Fibroblast of the aortic adventitia (primary cell): ENCODE results near the gene DPF3. TPM values are rescaled to one million over a fixed set of nuclear protein-coding genes. Genes with fewer than 3 reads are reported as not detected.

Experiments used
- DNase-seq: peaks from one replicate; pipeline ENCODE4 v3.0.0-alpha.2; 2010; ENCODE audit warnings: low read depth
- H3K4me3 ChIP-seq: 2 replicates; pipeline ENCODE4 v1.5.1; 2011; ENCODE audit warnings: low read depth, mild to moderate bottlenecking, control low read depth, low read length, moderate library complexity
- CTCF ChIP-seq: IDR thresholded peaks from 2 replicates; pipeline ENCODE4 v1.5.1; 2011; ENCODE audit warnings: mild to moderate bottlenecking, low read length, control low read depth, inconsistent platforms; ENCODE audit not compliant: insufficient read depth
- total RNA-seq: library from RNA; depleted of rRNA; stranded (reverse); fragments of >200 nt; gene quantifications from 2 replicates; pipeline ENCODE4 v1.2.3, GENCODE V29; 2012; ENCODE audit warnings: low replicate concordance

Gene DPF3
- total RNA-seq, 1 donor = 16.3 TPM

GRCh38 chr14:72779679-72780078 lies 114.2 kb downstream of the DPF3 start:
- DNase-seq = no peak
- TF ChIP-seq CTCF = no peak
- H3K4me3 ChIP-seq = no peak overlapping the region

- no peak overlapping the region for H3K4me3 ChIP-seq
- no peak for DNase-seq
- no peak for TF ChIP-seq CTCF
Measured at GRCh38 chr14:72777636-72778035, 116.3 kb downstream of the DPF3 start.

GRCh38 chr14:72776701-72777261 lies 117.1 kb downstream of the DPF3 start:
- no peak overlapping the region for H3K4me3 ChIP-seq
- TF ChIP-seq CTCF = no peak
- DNase-seq = no peak

GRCh38 chr14:72775923-72776554 lies 117.9 kb downstream of the DPF3 start:
- TF ChIP-seq CTCF = no peak
- no peak overlapping the region for H3K4me3 ChIP-seq
- no peak for DNase-seq

GRCh38 chr14:72774894-72775620 lies 118.8 kb downstream of the DPF3 start:
- no peak overlapping the region for H3K4me3 ChIP-seq
- TF ChIP-seq CTCF = no peak
- DNase-seq = no peak

- no peak for DNase-seq
- no peak overlapping the region for H3K4me3 ChIP-seq
- TF ChIP-seq CTCF = no peak
Measured at GRCh38 chr14:72774141-72774540, 119.8 kb downstream of the DPF3 start.

GRCh38 chr14:72771561-72771960 lies 122.3 kb downstream of the DPF3 start:
- no peak for DNase-seq
- H3K4me3 ChIP-seq = no peak overlapping the region
- TF ChIP-seq CTCF = no peak
